Measurements from ENCODE around the gene GSE1. TPM values are rescaled to one million over a fixed set of nuclear protein-coding genes. Genes with fewer than 3 reads are reported as not detected.

Gene GSE1
- total and polyA plus RNA-seq, 2 of the 13 experiments (the other 11 are each of a cell fraction or from before 2014, with no cell fraction given), result 16.1 to 31.2 TPM

DNA sequence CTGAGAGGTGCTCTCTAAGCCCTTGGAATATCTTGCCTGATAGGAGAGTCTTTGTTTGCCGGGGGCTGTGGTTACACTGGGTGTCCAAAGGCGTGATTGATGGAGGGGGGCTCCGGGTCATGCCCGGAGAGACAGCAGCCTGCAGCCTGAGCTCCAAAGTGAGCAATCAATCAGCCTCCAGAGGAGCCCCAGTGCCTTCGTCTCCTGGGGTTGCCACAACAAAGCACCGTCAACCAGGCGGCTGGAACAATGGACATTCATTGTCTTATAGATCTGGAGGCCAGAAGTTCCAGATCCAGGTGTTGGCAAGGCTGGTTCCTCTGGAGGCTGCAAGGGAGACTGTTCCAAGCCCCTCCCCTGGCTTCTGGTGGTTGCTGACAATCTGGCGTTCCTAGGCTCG, 99.7 kb downstream of the GSE1 start:
- 4% methylated on average over 6 of the region's 9 CpGs for WGBS (ENCODE audit: low lambda C conversion rate)
- ChIA-PET POLR2A (no interaction called here), CTCF (ENCODE audit: low intra/inter-chr PET ratio, low total read pairs) (no interaction called here)
- Histone ChIP-seq H3K9ac (ENCODE audit: insufficient read depth, low read depth, low read length) (no peak overlapping the region), H3K27ac (ENCODE audit: extremely low read length, insufficient read depth, low read length) (no peak overlapping the region), H3K4me3 (replicated peaks in 1 of 3; ENCODE audit: insufficient read depth in 1 of 3, low read depth in 2 of 3, low read length in 3 of 3) (no peak overlapping the region), H3K36me3 (replicated peaks in 1 of 2; ENCODE audit: control insufficient read depth in 1 of 2, insufficient read depth in 2 of 2, low read length in 2 of 2) (no peaks in the 10 kb centered on the region), H4K20me1 (ENCODE audit: insufficient read depth, low read length) (no peaks in the 10 kb centered on the region), H3K4me2 (ENCODE audit: low read depth, low read length) (no peak overlapping the region), H2AFZ (ENCODE audit: low read length) (no peak overlapping the region), H3K9me3 (ENCODE audit: low read length) (peaks cover 7% of the 10 kb centered on the region), H3K4me1 (ENCODE audit: insufficient read depth, low read length) (no peaks in the 10 kb centered on the region), H3K27me3 (ENCODE audit: control insufficient read depth in 1 of 2, insufficient read depth in 2 of 2, low read length in 2 of 2) (peaks cover 10 to 39% of the 10 kb centered on the region in 2 experiments), H3K79me2 (ENCODE audit: insufficient read depth, low read length) (no peaks in the 10 kb centered on the region)
- ATAC-seq (no peak), FAIRE-seq (no peak), DNase-seq (ENCODE audit: low spot score) (no peak)
- no TSS peak for BruUV-seq (replicated peaks)
- intact Hi-C loops (cut with micrococcal nuclease; ENCODE audit: unreplicated experiment) (loop anchor here (10.0 kb wide), 1 partner anchor 318 kb away; no protein-coding TSS in a partner anchor), in situ Hi-C loops (cut with HindIII; ENCODE audit: extremely low pct_ligation_motif_present, low pct_unique_long_range_greater_than_20kb) (no loop called here)
- TF ChIP-seq AHR (CRISPR knock-in tag; IDR thresholded peaks at IDR 0.05), result no peak
- TF ChIP-seq MXD4 (CRISPR knock-in tag; IDR thresholded peaks at IDR 0.05), result no peak
- no peak for TF ChIP-seq PCBP2 (optimal IDR thresholded peaks at IDR 0.05; ENCODE audit: low read depth, low read length, poor library complexity, severe bottlenecking)
- no peak for TF ChIP-seq LCORL (IDR thresholded peaks at IDR 0.05)
- no peak for TF ChIP-seq LCORL (CRISPR knock-in tag; IDR thresholded peaks at IDR 0.05)
- TF ChIP-seq, protein P1, sequence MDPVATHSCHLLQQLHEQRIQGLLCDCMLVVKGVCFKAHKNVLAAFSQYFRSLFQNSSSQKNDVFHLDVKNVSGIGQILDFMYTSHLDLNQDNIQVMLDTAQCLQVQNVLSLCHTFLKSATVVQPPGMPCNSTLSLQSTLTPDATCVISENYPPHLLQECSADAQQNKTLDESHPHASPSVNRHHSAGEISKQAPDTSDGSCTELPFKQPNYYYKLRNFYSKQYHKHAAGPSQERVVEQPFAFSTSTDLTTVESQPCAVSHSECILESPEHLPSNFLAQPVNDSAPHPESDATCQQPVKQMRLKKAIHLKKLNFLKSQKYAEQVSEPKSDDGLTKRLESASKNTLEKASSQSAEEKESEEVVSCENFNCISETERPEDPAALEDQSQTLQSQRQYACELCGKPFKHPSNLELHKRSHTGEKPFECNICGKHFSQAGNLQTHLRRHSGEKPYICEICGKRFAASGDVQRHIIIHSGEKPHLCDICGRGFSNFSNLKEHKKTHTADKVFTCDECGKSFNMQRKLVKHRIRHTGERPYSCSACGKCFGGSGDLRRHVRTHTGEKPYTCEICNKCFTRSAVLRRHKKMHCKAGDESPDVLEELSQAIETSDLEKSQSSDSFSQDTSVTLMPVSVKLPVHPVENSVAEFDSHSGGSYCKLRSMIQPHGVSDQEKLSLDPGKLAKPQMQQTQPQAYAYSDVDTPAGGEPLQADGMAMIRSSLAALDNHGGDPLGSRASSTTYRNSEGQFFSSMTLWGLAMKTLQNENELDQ (CRISPR knock-in tag; IDR thresholded peaks at IDR 0.05; ENCODE audit: borderline replicate concordance), result no peak
- no peak for TF ChIP-seq HIVEP1 (CRISPR knock-in tag; IDR thresholded peaks at IDR 0.05)
- TF ChIP-seq, protein P2, sequence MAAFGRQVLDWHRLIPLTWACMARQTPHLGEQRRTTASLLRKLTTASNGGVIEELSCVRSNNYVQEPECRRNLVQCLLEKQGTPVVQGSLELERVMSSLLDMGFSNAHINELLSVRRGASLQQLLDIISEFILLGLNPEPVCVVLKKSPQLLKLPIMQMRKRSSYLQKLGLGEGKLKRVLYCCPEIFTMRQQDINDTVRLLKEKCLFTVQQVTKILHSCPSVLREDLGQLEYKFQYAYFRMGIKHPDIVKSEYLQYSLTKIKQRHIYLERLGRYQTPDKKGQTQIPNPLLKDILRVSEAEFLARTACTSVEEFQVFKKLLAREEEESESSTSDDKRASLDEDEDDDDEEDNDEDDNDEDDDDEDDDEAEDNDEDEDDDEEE (CRISPR knock-in tag; IDR thresholded peaks at IDR 0.05), result no peak
